ENCODE measurements around the gene HMCN2. TPM values are rescaled to one million over a fixed set of nuclear protein-coding genes. Genes with fewer than 3 reads are reported as not detected.

The HMCN2 gene
- total RNA-seq, 1 experiment from 2014 or later, result 1.6 TPM

- H3K36me3 ChIP-seq (ENCODE audit: low read depth), result no peaks in the 10 kb centered on the region
- H3K9me3 ChIP-seq (ENCODE audit: insufficient read depth, low read depth), result no peaks in the 10 kb centered on the region
- H3K27ac ChIP-seq, result no peak overlapping the region
- H3K4me1 ChIP-seq (replicated peaks; ENCODE audit: insufficient read depth), result no peaks in the 10 kb centered on the region
- POLR2A ChIA-PET (ENCODE audit: unreplicated experiment), result no interaction called here
- no peaks in the 10 kb centered on the region for H3K9me2 ChIP-seq (ENCODE audit: insufficient read depth)
- no peak overlapping the region for H3K4me2 ChIP-seq
- intact Hi-C loops (cut with micrococcal nuclease; ENCODE audit: unreplicated experiment), result no loop called here
- TF ChIP-seq CTCF (conservative IDR thresholded peaks at IDR 0.05) (no peak), EZH2 (IDR thresholded peaks at IDR 0.05; ENCODE audit: low read depth) (no peak)
- no peaks in the 10 kb centered on the region for H4K20me1 ChIP-seq (ENCODE audit: insufficient read depth)
- CTCF ChIA-PET, result no interaction called here
- DNase-seq, result no peak
- H3K4me3 ChIP-seq, result no peak overlapping the region
- H3K27me3 ChIP-seq (ENCODE audit: insufficient read depth, low read depth), result peaks cover 53% of the 10 kb centered on the region
- no peaks in the 10 kb centered on the region for H3F3A ChIP-seq (ENCODE audit: insufficient read depth, low read depth)
- no TSS peak for BruUV-seq (replicated peaks)
- no peaks in the 10 kb centered on the region for H3K79me2 ChIP-seq (ENCODE audit: low read depth)
- no peak overlapping the region for H2AFZ ChIP-seq
These were observed 39.1 kb downstream of the HMCN2 start for GRCh38 chr9:130304643-130305042.

GRCh38 chr9:130305381-130305780 is 39.8 kb downstream of the HMCN2 start:
- Histone ChIP-seq H2AFZ (no peak overlapping the region), H3K9me2 (ENCODE audit: insufficient read depth) (no peaks in the 10 kb centered on the region), H3K9me3 (ENCODE audit: insufficient read depth, low read depth) (no peaks in the 10 kb centered on the region), H4K20me1 (ENCODE audit: insufficient read depth) (no peaks in the 10 kb centered on the region), H3K4me1 (replicated peaks; ENCODE audit: insufficient read depth) (no peaks in the 10 kb centered on the region), H3K79me2 (ENCODE audit: low read depth) (no peaks in the 10 kb centered on the region), H3K4me2 (no peak overlapping the region), H3K27me3 (ENCODE audit: insufficient read depth, low read depth) (peaks cover 53% of the 10 kb centered on the region), H3K36me3 (ENCODE audit: low read depth) (no peaks in the 10 kb centered on the region), H3F3A (ENCODE audit: insufficient read depth, low read depth) (no peaks in the 10 kb centered on the region), H3K4me3 (no peak overlapping the region), H3K27ac (no peak overlapping the region)
- ChIA-PET CTCF (interaction anchor here (0.5 kb wide), 1 partner anchor 23 kb away, joined by 3 read pairs; no protein-coding TSS in a partner anchor), POLR2A (ENCODE audit: unreplicated experiment) (no interaction called here)
- intact Hi-C loops (cut with micrococcal nuclease; ENCODE audit: unreplicated experiment), result no loop called here
- TF ChIP-seq CTCF (conservative IDR thresholded peaks at IDR 0.05) (no peak), EZH2 (IDR thresholded peaks at IDR 0.05; ENCODE audit: low read depth) (no peak)
- BruUV-seq (replicated peaks), result no TSS peak
- no peak for DNase-seq

GRCh38 chr9:130306823-130307666 is 41.5 kb downstream of the HMCN2 start:
- Histone ChIP-seq H3K4me1 (replicated peaks; ENCODE audit: insufficient read depth) (no peaks in the 10 kb centered on the region), H3K27me3 (ENCODE audit: insufficient read depth, low read depth) (peaks cover 42% of the 10 kb centered on the region), H3K27ac (no peak overlapping the region), H3K79me2 (ENCODE audit: low read depth) (no peaks in the 10 kb centered on the region), H3K4me3 (no peak overlapping the region), H2AFZ (no peak overlapping the region), H4K20me1 (ENCODE audit: insufficient read depth) (no peaks in the 10 kb centered on the region), H3K4me2 (no peak overlapping the region), H3K9me2 (ENCODE audit: insufficient read depth) (no peaks in the 10 kb centered on the region), H3F3A (ENCODE audit: insufficient read depth, low read depth) (no peaks in the 10 kb centered on the region), H3K9me3 (ENCODE audit: insufficient read depth, low read depth) (no peaks in the 10 kb centered on the region), H3K36me3 (ENCODE audit: low read depth) (no peaks in the 10 kb centered on the region)
- no TSS peak for BruUV-seq (replicated peaks)
- intact Hi-C loops (cut with micrococcal nuclease; ENCODE audit: unreplicated experiment), result no loop called here
- CTCF ChIA-PET, result interaction anchor here (0.7 kb wide), 1 partner anchor 582 kb away, joined by 4 read pairs; no protein-coding TSS in a partner anchor
- POLR2A ChIA-PET (ENCODE audit: unreplicated experiment), result interaction anchor here (0.5 kb wide), 1 partner anchor 12 kb away, joined by 3 read pairs; no protein-coding TSS in a partner anchor
- DNase-seq, result no peak
- no peak for TF ChIP-seq CTCF (conservative IDR thresholded peaks at IDR 0.05)
- no peak for TF ChIP-seq EZH2 (IDR thresholded peaks at IDR 0.05; ENCODE audit: low read depth)
